Measurements from ENCODE around the gene TMEM80. TPM values are rescaled to one million over a fixed set of nuclear protein-coding genes. Genes with fewer than 3 reads are reported as not detected.
"Not testable (repeated sequence)": the region's sequence is repeated elsewhere in the genome, so short reads cannot be mapped to it uniquely, and the experiment has no call there.

Gene TMEM80
- total RNA-seq, 1 donor from 2014 or later: 37.4 TPM

- no peak for TF ChIP-seq CTCF (conservative IDR thresholded peaks at IDR 0.05)
- Mint-ChIP-seq H3K4me1 (ENCODE audit: unreplicated experiment) (no peaks in the 10 kb centered on the region), H3K9me3 (no peaks in the 10 kb centered on the region), H3K27me3 (no peaks in the 10 kb centered on the region), H3K36me3 (peaks cover 27% of the 10 kb centered on the region), H3K4me3 (no peak overlapping the region), H3K27ac (no peak overlapping the region)
- no peak for DNase-seq (ENCODE audit: extremely low spot score, unreplicated experiment)
These were observed 14.6 kb upstream of the TMEM80 start for GRCh38 chr11:680970-681369.

DNA sequence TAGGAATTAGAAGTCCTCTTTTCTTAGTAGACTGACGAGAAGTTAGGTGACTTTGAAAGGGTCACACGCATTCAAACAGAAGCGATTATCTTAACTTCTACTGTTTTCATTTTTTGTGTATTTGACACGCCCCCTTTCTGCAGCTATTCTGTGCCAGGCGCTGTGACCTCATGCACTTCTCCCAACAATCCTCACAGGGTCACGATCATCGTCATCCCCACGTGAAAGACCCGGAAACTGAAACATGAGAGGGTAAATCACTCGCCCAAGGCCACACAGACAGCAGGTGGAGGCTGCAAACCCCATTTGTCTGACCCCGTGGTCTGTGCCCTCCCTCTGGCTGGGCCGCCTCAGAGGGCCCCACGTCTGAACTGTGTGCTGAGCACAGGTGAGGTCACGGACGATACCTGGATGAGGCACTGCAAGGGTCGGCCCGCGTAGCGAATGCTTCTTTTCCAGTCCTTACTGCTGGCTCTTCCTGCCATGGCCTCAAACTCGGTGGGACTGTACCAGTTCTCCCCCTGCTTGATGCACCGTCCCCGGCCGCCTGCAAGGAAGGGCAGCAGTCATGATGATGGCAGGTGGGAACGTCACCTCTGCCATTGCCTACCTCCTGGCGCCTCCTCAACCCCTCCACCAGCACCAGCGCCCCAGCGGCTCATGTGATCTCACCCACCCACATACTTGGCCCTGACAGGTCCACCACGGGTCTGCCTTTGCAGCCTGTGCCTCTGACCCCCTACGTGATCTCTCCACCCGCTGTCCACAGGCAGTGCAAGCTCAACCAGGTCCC lies 9.0 kb upstream of the TMEM80 start:
- H3K27me3 Mint-ChIP-seq: no peaks in the 10 kb centered on the region
- no peaks in the 10 kb centered on the region for H3K9me3 Mint-ChIP-seq
- no peak overlapping the region for H3K4me3 Mint-ChIP-seq
- H3K4me1 Mint-ChIP-seq (ENCODE audit: unreplicated experiment): peaks cover 7% of the 10 kb centered on the region
- H3K36me3 Mint-ChIP-seq: peaks cover 26% of the 10 kb centered on the region
- no peak for TF ChIP-seq CTCF (conservative IDR thresholded peaks at IDR 0.05)
- DNase-seq (ENCODE audit: extremely low spot score, unreplicated experiment): no peak
- peak overlapping the region; percentile 21 for H3K27ac Mint-ChIP-seq

DNA sequence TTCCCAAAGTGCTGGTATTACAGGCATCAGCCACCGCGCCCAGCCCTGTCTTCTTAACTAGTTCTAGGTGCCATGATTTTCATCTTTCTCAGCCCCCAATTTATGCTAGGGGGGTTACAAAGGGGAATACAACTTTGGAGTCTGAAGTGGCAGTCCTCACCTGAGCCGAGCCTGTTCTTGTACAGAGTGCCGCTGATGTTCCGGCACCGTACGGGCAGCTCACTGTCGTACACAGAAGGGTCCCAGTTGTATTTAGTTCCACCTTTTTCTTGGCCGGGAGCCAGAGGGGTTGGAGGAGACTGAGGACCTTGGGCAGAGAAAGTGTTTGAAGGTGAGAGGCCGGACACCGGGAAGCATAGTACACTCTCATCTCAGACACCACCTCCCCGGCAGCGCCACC lies 7.9 kb upstream of the TMEM80 start:
- TF ChIP-seq CTCF (conservative IDR thresholded peaks at IDR 0.05): no peak
- H3K36me3 Mint-ChIP-seq: peaks cover 20% of the 10 kb centered on the region

GRCh38 chr11:688681-689080 lies 6.9 kb upstream of the TMEM80 start:
- Mint-ChIP-seq H3K27ac (no peak overlapping the region), H3K36me3 (peaks cover 13% of the 10 kb centered on the region), H3K27me3 (no peaks in the 10 kb centered on the region)

More for the DNA sequence above, 7.9 kb upstream of the TMEM80 start:
- no peak overlapping the region for H3K27ac Mint-ChIP-seq
- no peaks in the 10 kb centered on the region for H3K27me3 Mint-ChIP-seq
- H3K4me1 Mint-ChIP-seq (ENCODE audit: unreplicated experiment): peaks cover 14% of the 10 kb centered on the region
- no peaks in the 10 kb centered on the region for H3K9me3 Mint-ChIP-seq
- H3K4me3 Mint-ChIP-seq: no peak overlapping the region
- DNase-seq (ENCODE audit: extremely low spot score, unreplicated experiment): no peak

GRCh38 chr11:689625-690024 lies 6.0 kb upstream of the TMEM80 start:
- Mint-ChIP-seq H3K36me3 (peaks cover 6% of the 10 kb centered on the region), H3K4me1 (ENCODE audit: unreplicated experiment) (peaks cover 24% of the 10 kb centered on the region), H3K27me3 (no peaks in the 10 kb centered on the region), H3K27ac (no peak overlapping the region), H3K4me3 (no peak overlapping the region), H3K9me3 (no peaks in the 10 kb centered on the region)
- no peak for TF ChIP-seq CTCF (conservative IDR thresholded peaks at IDR 0.05)
- no peak for DNase-seq (ENCODE audit: extremely low spot score, unreplicated experiment)

More at GRCh38 chr11:688681-689080, 6.9 kb upstream of the TMEM80 start:
- no peak for TF ChIP-seq CTCF (conservative IDR thresholded peaks at IDR 0.05)
- Mint-ChIP-seq H3K9me3 (no peaks in the 10 kb centered on the region), H3K4me1 (ENCODE audit: unreplicated experiment) (peaks cover 22% of the 10 kb centered on the region), H3K4me3 (no peak overlapping the region)
- no peak for DNase-seq (ENCODE audit: extremely low spot score, unreplicated experiment)

DNA sequence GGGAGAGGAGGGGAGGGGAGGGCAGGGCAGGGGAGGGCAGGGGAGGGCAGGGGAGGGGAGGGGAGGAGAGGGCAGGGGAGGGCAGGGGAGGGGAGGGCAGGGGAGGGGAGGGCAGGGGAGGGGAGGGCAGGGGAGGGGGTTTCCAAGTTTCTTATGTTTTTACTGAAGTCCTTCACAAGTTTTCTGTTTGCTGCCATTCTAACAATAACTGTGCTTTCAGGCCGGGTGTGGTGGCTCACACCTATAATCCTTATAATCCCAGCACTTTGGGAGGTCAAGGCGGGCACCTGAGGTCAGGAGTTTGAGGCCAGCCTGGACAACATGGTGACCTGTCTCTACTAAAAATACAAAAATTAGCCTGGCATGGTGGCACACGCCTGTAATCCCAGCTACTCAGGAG lies 5.4 kb upstream of the TMEM80 start:
- not testable (repeated sequence) for H3K4me3 Mint-ChIP-seq; H3K27ac Mint-ChIP-seq; H3K27me3 Mint-ChIP-seq; H3K9me3 Mint-ChIP-seq; H3K36me3 Mint-ChIP-seq; DNase-seq (ENCODE audit: extremely low spot score, unreplicated experiment)
- peaks cover 24% of the 10 kb centered on the region for H3K4me1 Mint-ChIP-seq (ENCODE audit: unreplicated experiment)
